8988T (cell line): ENCODE data around the gene NTM.

Source experiments
- DNase-seq: peaks from one replicate; pipeline ENCODE4 v3.0.0; 2011

Gene NTM

GRCh38 chr11:131850507-131850906 lies 480.1 kb downstream of the NTM start:
- no peak for DNase-seq

GRCh38 chr11:131851964-131852755 lies 481.7 kb downstream of the NTM start:
- no peak for DNase-seq

GRCh38 chr11:131852757-131853156 lies 482.3 kb downstream of the NTM start:
- DNase-seq, result no peak

DNA sequence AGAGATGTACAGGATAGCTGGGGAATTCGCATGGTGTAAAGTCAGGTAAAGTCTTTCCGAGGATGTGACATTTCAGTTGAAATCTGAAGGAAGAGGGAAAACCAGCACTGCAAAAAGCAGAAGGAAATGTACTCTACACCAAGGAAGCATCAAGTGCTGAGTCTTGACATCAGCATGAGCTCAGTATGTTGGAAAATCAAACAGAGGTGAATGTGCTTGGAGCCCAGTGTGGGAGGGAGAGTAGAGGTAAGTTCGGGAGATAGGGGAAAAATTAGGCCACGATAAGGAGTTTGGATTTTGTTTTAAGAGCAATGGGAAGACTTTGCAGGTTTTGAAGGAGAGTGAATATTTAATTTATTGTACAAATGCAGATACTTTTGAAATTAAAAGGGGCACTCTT lies 484.0 kb downstream of the NTM start:
- no peak for DNase-seq

GRCh38 chr11:131855320-131855719 lies 484.9 kb downstream of the NTM start:
- DNase-seq, result no peak

DNA sequence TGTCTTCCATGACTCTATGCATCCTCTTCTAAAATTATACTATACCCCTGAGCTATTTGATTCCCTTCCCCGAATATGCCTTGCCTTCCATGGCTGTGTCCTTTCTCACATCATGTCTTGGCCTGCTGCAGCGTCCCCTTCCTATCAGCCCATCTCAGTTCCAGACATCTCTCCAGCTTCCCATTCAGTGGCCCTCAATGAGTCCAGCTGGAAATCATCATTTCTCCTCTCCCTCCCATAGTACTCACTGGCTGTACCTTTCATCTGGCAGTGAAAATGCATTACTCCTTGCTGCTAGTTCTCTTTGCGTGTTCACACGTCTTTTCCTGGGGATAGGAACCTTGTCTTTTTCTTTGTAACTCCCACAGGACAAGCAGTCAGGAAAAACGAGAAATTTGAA lies 486.8 kb downstream of the NTM start:
- no peak for DNase-seq

DNA sequence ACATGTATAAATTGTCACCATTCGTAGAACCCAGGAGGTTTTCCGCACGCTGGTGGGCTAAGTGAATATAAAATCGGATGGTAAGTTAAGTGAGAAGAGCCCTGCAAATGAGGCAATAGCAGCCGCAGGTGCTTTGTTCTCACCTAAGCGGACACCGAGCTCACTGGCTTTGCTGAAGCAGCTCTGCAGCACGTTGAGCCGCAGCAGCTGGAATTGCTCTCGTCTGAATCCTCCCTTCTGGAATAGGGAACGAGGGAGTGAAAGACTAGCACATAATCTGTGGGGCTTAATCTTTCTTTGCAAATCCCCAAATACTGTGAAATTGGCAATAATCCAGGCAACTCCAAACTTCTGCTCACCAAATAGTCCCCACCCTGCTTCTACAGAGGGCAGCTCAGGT lies 488.1 kb downstream of the NTM start:
- no peak for DNase-seq

- DNase-seq, result no peak
Measured at GRCh38 chr11:131859538-131860210, 489.3 kb downstream of the NTM start.

GRCh38 chr11:131864228-131864627 lies 493.8 kb downstream of the NTM start:
- DNase-seq, result no peak

DNA sequence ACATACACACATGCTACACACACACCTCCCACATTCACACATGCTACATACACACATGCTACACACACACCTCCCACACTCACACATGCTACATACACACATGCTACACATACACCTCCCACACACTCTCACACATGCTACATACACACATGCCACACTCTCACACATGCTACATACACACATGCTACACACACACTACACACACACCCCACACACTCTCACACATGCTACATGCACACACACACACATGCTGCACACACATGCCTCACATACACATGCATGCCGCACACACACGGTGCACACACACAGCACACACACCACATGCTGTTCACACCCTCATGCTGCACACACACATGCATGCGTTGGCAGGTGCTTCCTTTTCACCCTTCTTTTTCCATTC lies 495.4 kb downstream of the NTM start:
- no peak for DNase-seq

DNA sequence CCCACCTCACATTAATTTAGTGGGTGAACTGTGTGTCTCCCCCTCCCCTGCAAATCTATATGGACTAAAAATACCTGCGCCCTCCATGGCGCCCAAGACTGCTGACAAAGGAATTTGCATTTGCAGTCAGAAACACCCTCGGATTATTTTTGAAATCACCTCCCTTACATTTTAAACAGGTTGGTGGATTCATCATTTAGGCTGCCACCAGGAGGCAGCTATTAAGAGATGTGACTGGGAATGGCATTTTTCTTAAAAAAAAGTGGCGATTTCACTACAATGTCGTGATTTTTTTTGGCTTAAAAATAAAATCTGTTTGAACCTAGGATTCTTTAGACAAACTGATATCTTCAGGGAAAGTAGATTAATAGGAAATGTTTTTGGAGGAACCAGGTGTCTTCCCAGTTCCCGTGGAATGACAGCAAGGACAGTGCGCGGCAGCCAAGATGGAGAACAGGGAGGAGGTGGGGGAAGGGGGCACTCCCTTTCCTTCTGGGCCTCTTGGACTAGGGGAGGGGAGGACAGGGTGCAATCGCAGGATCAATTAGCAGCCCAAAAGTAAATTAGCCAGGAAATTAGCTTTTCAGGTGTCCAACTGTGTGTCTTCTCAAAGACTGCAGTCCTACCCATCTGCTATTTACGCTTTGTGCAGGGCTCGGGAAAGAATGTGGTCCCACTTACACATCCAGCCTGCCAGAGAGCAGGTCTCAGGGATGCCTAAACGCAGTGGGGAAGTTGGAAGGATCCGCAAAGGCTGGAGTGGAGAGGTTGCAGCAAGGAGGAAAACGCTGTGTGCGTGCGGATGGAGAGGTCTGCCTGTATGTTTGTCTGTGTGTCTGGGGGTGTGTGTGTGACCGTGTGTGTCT lies 496.4 kb downstream of the NTM start:
- no peak for DNase-seq

DNA sequence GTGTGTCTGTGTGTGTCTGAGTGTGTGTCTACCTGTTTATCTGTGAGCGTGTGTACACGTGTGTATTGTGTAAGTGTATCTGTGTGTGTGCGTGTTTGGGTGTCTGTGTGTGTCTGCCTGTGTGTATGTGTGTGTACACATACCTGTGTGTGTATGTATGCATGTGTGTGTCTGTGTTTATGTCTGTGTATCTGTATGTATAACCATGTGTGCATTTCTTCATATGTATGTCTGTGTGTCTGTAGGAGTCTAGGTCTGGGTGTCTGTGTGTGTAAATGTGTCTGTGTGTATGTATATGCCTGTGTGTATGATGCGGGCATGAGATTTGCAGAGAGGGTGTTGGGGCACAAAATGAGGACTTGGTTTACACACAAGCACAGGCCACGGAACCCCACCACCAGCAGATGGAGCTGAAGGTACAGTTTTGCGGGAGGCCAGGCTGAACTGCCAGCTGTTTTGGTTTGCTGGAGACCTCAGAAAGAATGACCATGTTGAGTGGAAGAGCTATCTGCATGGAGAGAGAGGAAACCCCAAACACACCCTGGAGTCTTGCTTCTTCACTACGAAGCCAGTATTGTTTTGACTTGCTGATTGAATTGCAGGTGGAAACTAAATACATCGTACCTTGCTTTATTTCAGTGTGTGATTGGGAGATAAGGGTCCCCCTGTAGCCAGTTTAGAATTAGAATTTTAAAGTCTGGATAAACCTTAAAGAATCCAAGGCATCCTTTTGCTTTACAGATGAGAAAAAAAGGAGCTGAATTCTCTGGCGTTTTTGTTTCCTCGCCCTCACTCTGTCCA lies 497.2 kb downstream of the NTM start:
- DNase-seq, result no peak

- no peak for DNase-seq
Measured at GRCh38 chr11:131868629-131869507, 498.5 kb downstream of the NTM start.

DNA sequence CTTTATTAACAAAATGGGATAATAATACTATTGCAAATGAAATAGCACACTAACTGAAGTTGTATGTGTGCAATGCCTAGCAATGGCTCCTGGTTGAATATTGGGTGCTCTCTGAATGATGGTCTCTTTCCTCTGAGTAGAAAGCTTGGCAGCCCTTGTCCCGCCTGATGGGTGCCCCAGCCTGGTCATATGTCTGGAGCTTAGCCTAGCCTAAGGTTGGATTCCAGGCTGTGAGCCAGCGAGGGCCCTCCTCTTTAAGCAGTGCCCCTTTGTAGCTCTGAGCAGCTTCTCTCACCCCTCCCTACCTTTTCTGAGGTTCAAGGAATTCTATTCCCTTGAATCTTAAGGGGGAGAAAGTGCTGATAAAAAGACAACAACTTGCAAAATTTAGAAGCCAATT lies 499.9 kb downstream of the NTM start:
- no peak for DNase-seq

DNA sequence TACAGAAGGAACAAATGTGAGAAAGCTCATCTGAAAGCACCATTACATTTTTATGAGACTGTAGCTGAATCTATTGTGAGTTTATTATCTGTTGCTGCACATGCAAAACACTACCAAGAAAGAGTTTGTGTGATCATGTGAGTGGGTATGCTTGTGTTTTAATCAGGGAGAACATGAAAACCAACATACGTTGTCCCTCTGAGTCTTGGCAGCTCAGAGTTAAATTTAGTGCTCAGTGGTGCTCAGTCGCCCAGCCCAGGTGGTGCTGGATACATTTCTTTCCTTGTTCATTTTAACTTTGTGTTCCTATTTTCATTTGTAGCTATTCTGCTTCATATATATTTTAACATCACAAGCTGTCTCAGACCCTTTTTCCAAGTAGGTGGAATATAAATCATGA lies 500.6 kb downstream of the NTM start:
- DNase-seq, result no peak

DNA sequence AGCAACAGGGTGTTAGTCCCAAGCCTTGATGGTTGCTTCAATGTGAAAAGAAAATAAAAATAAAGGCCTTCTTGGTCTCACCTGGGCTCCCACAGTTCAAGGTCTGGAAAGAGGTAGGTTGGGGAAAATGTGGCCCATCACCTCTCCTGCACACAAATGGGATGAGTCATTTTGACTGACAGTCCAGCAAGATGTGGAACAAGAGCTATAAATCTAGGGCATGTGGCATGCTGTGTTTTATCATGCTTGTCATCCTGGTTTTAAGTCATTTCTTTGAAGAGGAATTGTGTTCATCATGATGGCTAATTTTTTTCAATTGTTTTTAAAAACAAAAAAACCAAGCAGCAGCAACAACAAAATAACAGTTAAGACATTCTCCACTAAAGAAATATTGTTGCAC lies 503.7 kb downstream of the NTM start:
- no peak for DNase-seq

- DNase-seq, result no peak
Measured at GRCh38 chr11:131875611-131876010, 505.2 kb downstream of the NTM start.

DNA sequence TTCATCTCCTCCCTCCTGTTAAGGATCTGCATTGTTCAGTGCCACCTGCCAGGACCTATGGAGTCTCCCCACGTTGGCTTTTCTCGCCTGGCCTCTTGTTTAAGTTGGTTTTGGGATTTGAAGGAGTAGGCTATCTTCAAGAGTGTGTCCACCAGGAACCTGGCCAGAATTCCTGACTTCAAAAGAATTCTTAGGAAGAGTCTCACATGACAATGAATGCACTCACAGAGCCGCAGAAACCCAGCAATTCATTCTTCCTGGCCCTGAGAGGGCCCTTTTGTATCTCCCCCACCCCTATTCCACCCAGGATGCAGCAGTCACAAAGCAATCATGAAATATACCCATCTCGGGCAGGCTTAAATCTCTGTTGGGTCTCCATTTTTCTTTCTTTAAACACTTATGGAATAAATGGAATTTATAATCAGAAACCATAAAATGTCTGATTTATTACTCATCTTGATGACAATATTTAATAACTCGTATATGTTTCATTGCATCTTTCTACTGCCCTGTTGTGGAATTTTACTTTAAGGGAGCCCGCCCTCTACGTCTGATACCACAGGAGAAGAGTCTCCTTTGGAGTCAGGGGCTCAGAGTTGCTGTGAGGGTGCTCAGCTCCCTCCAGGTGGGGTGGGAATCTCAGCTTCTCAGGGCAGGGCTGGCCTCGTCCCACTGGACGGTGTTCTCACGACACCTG lies 507.0 kb downstream of the NTM start:
- no peak for DNase-seq

DNA sequence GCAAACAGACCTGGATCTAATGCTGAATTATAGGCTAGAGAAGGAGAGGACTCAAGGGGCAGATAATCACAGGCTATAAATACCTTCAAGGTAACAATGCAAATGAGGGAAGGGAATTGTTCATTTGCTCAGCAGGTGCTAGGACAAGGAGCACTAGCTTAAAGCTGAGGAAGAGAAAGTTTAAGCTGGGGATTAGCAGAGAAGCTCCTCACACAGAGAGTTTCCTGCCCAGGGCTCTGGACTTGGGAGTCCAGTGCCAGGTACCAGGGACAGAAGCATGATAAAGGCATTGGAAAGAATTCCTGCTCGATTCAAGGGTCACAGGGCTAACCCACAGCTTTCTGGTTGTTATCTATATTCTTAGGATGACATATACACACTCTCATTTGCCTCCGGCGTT lies 509.9 kb downstream of the NTM start:
- no peak for DNase-seq

DNA sequence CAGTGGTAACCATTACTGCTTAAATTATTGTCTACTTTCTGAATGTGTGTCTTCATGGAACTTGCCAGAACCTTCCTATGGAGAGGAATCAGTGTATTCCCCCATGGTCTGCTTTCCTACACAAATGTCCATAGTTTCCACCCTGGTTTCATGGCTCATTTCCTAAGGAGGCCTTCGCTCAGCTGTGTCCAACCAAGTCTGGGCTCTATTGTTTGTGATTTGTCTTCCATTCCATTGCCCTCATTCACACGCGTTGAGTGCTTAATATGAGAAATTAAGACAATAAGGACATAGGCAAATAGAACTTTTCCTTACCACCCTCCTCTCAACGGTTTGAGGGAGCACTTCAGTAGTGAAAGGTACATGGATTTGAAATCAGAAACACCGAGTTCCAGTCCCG lies 510.6 kb downstream of the NTM start:
- DNase-seq, result no peak

DNA sequence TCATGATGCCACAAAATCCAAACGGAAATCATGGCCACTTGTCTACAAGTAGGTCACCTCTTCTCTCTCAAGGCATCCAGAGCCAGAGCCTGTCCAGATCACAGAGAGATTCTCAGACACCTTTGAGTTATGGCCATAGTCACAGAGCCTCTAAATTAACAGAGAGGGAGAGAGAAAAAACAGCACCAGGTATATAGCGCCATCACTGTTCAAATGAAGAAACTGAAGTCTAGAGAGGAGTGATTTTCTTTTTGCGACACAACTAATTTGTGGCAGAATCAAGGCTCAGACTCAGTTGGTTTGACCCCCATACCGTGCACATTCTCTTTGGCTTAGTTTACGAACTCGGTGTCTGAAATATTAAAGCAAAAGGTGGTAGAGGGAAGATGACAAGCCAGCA lies 512.9 kb downstream of the NTM start:
- DNase-seq, result no peak
